ENCODE results near the gene GID8. TPM values are rescaled to one million over a fixed set of nuclear protein-coding genes. Genes with fewer than 3 reads are reported as not detected.

The GID8 gene
- total and polyA plus RNA-seq, 2 of the 4 experiments (the other 2 are of a cell fraction) = 21.5 to 33.9 TPM

DNA sequence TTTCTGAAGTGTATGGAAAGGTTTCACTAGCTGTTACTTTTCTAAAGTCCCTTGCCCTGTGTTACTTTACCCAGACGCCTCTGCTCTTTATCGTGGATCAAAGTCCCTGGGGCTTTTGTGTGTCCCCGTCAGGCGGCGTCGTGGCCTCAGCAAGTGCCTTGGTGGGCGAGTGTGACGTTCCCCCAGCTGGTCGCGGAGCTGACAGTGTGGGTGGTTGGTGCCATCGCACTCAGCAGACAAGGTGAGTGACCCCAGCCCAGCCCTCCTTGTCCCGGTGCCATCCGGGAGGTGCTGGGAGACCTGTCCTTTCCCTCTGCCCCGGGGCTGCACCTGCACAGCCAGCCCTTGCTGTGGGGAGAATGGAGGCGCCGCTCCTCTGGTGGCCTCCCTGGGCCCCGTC lies 49.0 kb upstream of the GID8 start:
- Histone ChIP-seq H3K79me1 (ENCODE audit: low read depth in 1 of 2, low read length in 2 of 2) (peaks cover 8 to 46% of the 10 kb centered on the region in 2 experiments), H3K18ac (ENCODE audit: low read depth, low read length) (no peak overlapping the region), H3K56ac (ENCODE audit: extremely low read depth, insufficient read depth, low read length) (no peak overlapping the region), H2BK15ac (ENCODE audit: low read depth, low read length) (no peak overlapping the region), H3K9me1 (ENCODE audit: insufficient read depth, low read length) (peaks cover 11% of the 10 kb centered on the region), H2BK20ac (ENCODE audit: low read depth, low read length) (no peak overlapping the region), H3K27ac (ENCODE audit: insufficient read depth, low read length) (no peak overlapping the region), H3K36me3 (ENCODE audit: control insufficient read depth, insufficient read depth, low read length) (peaks cover 63% of the 10 kb centered on the region), H3K9me3 (ENCODE audit: control insufficient read depth, insufficient read depth, low read length) (no peaks in the 10 kb centered on the region), H3K14ac (replicated peaks; ENCODE audit: low read depth, low read length) (no peak overlapping the region), H4K91ac (ENCODE audit: insufficient read depth, low read depth, low read length) (no peak overlapping the region), H2AK9ac (replicated peaks; ENCODE audit: low read depth, low read length, poor library complexity) (no peak overlapping the region), H2AK5ac (ENCODE audit: low read depth, low read length) (no peak overlapping the region), H3K4me1 (ENCODE audit: control insufficient read depth, insufficient read depth, low read length) (peaks cover 11% of the 10 kb centered on the region), H2BK120ac (ENCODE audit: low read depth, low read length) (no peak overlapping the region), H4K20me1 (ENCODE audit: insufficient read depth, low read length) (peaks cover 20% of the 10 kb centered on the region), H2BK5ac (ENCODE audit: low read depth, low read length, poor library complexity, severe bottlenecking) (no peak overlapping the region), H2AFZ (replicated peaks; ENCODE audit: low read length, poor library complexity) (no peak overlapping the region), H3K9ac (ENCODE audit: low read depth, low read length) (no peak overlapping the region), H3K27me3 (ENCODE audit: control insufficient read depth, insufficient read depth, low read length) (no peaks in the 10 kb centered on the region), H3K4ac (ENCODE audit: low read depth, low read length) (no peak overlapping the region), H3K23ac (ENCODE audit: low read depth, low read length) (no peak overlapping the region), H4K5ac (ENCODE audit: low read depth, low read length) (no peak overlapping the region), H3K4me2 (ENCODE audit: low read depth, low read length) (no peak overlapping the region), H4K8ac (ENCODE audit: low read depth in 2 of 2, low read length in 2 of 2) (no peak overlapping the region), H3K4me3 (ENCODE audit: insufficient read depth, low read depth, low read length) (no peak overlapping the region)
- no peak for ATAC-seq (ENCODE audit: low read depth)
- ChIA-PET POLR2A (ENCODE audit: unreplicated experiment) (no interaction called here), CTCF (interaction anchor here (0.9 to 1.4 kb wide), 2 partner anchors 11 to 13 kb away, joined by 3 read pairs; no protein-coding TSS in a partner anchor)
- no TSS peak for BruUV-seq (replicated peaks)
- DNase-seq = no peak
- no peak for TF ChIP-seq MXI1 (IDR thresholded peaks at IDR 0.05; ENCODE audit: borderline replicate concordance, low read depth, low read length)
- WGBS, 2 experiments (ENCODE audit: extremely low coverage in 2 of 2, insufficient read length in 1 of 2) = 98% methylated on average over 6 of the region's 17 CpGs; no CpG with 5 or more reads in 1 of the 2 experiments
- intact Hi-C loops (cut with micrococcal nuclease) (no loop called here), dilution Hi-C loops (cut with HindIII; ENCODE audit: low sequenced_read_pairs, unreplicated experiment) (no loop called here), in situ Hi-C loops (cut with MboI; ENCODE audit: low sequenced_read_pairs) (no loop called here)

Measured in IMR-90 (cell line).